Brain microvascular endothelial cell (primary cell): ENCODE results near the gene GOLPH3.

Experiments used
- DNase-seq: peaks from one replicate; pipeline ENCODE4 v3.0.0-alpha.2; 2020
- H3K27ac ChIP-seq: fragments of 250-450 bp; sonication (Bioruptor Pico); 2 replicates; pipeline ENCODE4 v1.5.1; 2020; ENCODE audit warnings: mild to moderate bottlenecking, moderate library complexity
- H3K27me3 ChIP-seq: fragments of 250-450 bp; sonication (Bioruptor Pico); replicated peaks from 2 replicates; pipeline ENCODE4 v1.5.1; 2020; ENCODE audit warnings: mild to moderate bottlenecking
- H3K36me3 ChIP-seq: fragments of 250-450 bp; sonication (Bioruptor Pico); replicated peaks from 2 replicates; pipeline ENCODE4 v1.5.1; 2020; ENCODE audit warnings: mild to moderate bottlenecking
- H3K4me3 ChIP-seq: 2 replicates; pipeline ENCODE4 v1.5.1; 2011; ENCODE audit warnings: low read depth, mild to moderate bottlenecking, control low read depth, low read length, moderate library complexity
- in situ Hi-C: cut with HindIII; loops from 2 replicates; pipeline ENCODE4 v1.10.0; 2017; ENCODE audit warnings: low sequenced_read_pairs, low pct_ligation_motif_present
- TF ChIP-seq, protein P1 (sequence below): IDR thresholded peaks from 2 replicates; pipeline ENCODE4 v1.5.1; 2011; ENCODE audit warnings: low read depth, mild to moderate bottlenecking, moderate library complexity, low read length, control low read depth, inconsistent platforms; ENCODE audit errors: missing control alignments

The GOLPH3 gene

DNA sequence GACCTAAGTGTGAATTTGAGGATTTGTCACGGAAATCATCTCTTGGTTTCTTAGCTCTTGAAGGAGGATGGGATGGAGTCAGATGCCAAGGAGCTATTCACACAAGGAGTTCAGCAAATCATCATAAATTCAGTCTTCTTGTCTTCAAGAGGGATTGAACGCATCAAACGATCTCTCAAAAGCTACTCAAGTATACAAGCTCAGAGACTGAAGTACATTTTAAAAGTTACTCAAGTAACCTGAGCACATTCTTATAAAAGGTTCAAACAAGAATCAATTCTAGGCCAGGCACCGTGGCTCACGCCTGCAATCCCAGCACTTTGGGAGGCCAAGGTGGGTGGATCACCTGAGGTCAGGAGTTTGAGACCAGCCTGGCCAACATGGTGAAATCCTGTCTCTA is 21.1 kb upstream of the GOLPH3 start:
- in situ Hi-C loops, result no loop called here

DNA sequence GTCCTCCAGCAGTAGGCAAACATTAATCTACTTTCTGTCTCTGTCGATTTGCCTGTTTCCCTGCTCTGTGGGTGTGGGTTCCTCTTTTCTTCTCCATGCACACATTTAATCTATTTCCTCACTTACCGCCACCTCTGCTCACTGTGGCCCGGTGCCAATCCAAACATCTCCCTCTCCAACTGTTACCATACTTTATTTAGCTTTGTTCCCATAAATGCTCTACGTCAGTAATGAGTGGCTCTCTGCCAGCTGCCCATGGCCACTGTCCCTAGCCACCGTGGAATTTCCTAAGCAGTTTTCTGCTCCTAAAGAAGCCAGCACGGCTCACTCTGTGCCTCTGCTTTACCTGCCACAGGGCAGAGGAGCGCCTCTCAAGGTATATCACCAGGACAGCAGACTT is 19.5 kb upstream of the GOLPH3 start:
- peak; percentile 86 for DNase-seq
- in situ Hi-C loops, result no loop called here
- Histone ChIP-seq H3K36me3 (no peaks in the 10 kb centered on the region), H3K27me3 (no peaks in the 10 kb centered on the region), H3K27ac (no peak overlapping the region), H3K4me3 (peak overlapping the region; percentile 16)
- TF ChIP-seq, protein P1, sequence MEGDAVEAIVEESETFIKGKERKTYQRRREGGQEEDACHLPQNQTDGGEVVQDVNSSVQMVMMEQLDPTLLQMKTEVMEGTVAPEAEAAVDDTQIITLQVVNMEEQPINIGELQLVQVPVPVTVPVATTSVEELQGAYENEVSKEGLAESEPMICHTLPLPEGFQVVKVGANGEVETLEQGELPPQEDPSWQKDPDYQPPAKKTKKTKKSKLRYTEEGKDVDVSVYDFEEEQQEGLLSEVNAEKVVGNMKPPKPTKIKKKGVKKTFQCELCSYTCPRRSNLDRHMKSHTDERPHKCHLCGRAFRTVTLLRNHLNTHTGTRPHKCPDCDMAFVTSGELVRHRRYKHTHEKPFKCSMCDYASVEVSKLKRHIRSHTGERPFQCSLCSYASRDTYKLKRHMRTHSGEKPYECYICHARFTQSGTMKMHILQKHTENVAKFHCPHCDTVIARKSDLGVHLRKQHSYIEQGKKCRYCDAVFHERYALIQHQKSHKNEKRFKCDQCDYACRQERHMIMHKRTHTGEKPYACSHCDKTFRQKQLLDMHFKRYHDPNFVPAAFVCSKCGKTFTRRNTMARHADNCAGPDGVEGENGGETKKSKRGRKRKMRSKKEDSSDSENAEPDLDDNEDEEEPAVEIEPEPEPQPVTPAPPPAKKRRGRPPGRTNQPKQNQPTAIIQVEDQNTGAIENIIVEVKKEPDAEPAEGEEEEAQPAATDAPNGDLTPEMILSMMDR, result no peak

More for the DNA sequence above, 21.1 kb upstream of the GOLPH3 start:
- Histone ChIP-seq H3K4me3 (no peak overlapping the region), H3K36me3 (no peaks in the 10 kb centered on the region), H3K27me3 (no peaks in the 10 kb centered on the region), H3K27ac (no peak overlapping the region)
- no peak for DNase-seq
- TF ChIP-seq, protein P1, result no peak

DNA sequence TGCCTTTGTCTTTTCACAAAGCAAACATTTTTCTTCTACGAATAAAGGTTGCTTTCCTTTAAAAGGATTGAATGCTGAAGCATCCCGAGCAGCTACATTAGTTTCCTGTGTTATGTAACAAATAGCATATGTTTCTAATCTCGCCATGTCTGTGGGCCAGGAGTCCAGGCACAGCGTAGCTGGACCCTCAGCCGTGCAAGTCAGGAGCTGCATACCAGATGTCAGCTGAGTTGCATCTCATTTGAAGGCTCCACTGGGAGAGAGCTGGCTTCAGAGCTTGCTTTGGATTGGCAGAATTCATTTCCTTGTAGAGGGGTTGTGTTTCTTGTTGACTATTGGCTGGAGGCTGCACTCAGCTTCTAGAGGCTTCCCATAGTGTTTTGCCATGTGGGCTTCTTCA is 16.0 kb upstream of the GOLPH3 start:
- DNase-seq, result no peak
- Histone ChIP-seq H3K27me3 (no peaks in the 10 kb centered on the region), H3K36me3 (no peaks in the 10 kb centered on the region), H3K4me3 (no peak overlapping the region), H3K27ac (no peak overlapping the region)
- in situ Hi-C loops, result no loop called here
- TF ChIP-seq, protein P1, result no peak

DNA sequence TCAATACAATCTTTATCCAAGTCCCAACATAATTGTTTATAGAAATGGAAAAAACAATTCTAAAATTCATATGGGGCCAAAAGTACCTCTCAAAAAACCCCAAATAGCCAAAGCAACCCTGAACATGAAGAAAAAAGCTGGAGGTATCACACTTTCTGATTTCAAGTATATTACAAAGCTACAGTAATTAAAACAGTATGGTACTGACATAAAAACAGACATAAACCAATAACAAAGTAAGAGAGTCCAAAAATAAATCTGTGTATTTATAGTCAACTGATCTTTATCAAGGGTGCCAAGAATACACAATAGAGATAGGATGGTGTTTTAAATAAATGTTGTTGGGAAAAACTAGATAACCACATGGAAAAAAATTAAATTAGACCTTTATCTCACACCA is 13.6 kb upstream of the GOLPH3 start:
- Histone ChIP-seq H3K27ac (no peak overlapping the region), H3K27me3 (no peaks in the 10 kb centered on the region), H3K36me3 (no peaks in the 10 kb centered on the region), H3K4me3 (no peak overlapping the region)
- TF ChIP-seq, protein P1, result no peak
- no peak for DNase-seq
- in situ Hi-C loops, result no loop called here

DNA sequence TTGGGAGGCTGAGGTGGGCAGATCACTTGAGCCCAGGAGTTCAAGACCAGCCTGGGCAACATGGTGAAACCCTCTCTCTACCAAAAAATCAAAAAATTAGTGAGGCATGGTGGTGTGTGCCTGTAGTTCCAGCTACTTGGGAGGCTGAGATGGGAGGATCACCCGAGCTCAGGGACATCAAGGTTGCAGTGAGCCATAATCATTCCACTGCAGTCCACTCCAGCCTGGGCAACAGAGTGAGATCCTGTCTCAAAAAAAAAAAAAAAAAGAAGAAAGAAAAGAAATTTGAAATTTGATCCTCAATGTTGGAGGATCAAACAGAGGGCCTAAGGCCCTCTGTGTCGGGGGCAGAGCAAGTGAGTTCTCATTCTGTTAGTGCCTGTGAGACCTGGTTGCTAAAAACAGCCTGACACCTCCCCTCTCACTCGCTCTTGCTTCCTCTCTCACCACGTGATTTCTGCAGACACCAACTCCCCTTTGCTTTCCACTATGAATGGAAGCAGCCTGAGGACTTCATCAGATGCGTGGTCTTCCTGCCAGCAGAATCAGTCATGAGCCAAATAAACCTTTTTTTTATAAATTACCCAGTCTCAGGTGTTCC is 8.4 kb upstream of the GOLPH3 start:
- Histone ChIP-seq H3K27me3 (no peaks in the 10 kb centered on the region), H3K4me3 (no peak overlapping the region), H3K27ac (no peak overlapping the region), H3K36me3 (no peaks in the 10 kb centered on the region)
- in situ Hi-C loops, result no loop called here
- no peak for DNase-seq
- TF ChIP-seq, protein P1, result no peak
